Neutrophil (primary cell): ENCODE results near the gene EOGT.

Experiments
- H3K27ac ChIP-seq: fragments of 200-600 bp; sonication (generic); 2 replicates; pipeline ENCODE4 v1.5.1; 2016; ENCODE audit warnings: mild to moderate bottlenecking, moderate library complexity
- H3K27me3 ChIP-seq: fragments of 200-600 bp; sonication (generic); 2 replicates; pipeline ENCODE4 v1.6.0; 2016; ENCODE audit warnings: mild to moderate bottlenecking
- H3K36me3 ChIP-seq: fragments of 200-600 bp; sonication (generic); 2 replicates; pipeline ENCODE4 v1.5.1; 2017
- H3K4me1 ChIP-seq, 2 experiments: fragments of 200-600 bp in 1 of 2; sonication (generic) in 1 of 2; 1 replicate in 1 of 2; 2 replicates in 1 of 2; pipeline versions ENCODE4 v1.5.1 to v1.6.1; 2013 to 2016; ENCODE audit warnings: low read depth in 1 of 2, low read length in 1 of 2, mild to moderate bottlenecking in 1 of 2, moderate library complexity in 1 of 2; ENCODE audit not compliant: control insufficient read depth in 1 of 2, insufficient read depth in 1 of 2
- H3K4me3 ChIP-seq, 2 experiments: fragments of 200-600 bp in 1 of 2; sonication (generic) in 1 of 2; 1 replicate in 1 of 2; 2 replicates in 1 of 2; pipeline ENCODE4 v1.5.1; 2013 to 2016; ENCODE audit warnings: low read depth in 1 of 2, low read length in 1 of 2, mild to moderate bottlenecking in 1 of 2, moderate library complexity in 1 of 2
- H3K9me3 ChIP-seq: fragments of 200-600 bp; sonication (generic); 2 replicates; pipeline ENCODE4 v1.5.1; 2016
- TF ChIP-seq, protein P1 (sequence below): fragments of 200-600 bp; sonication (generic); IDR thresholded peaks from 2 replicates; pipeline ENCODE4 v1.5.1; 2016; ENCODE audit warnings: antibody characterized with exemption

EOGT gene

DNA sequence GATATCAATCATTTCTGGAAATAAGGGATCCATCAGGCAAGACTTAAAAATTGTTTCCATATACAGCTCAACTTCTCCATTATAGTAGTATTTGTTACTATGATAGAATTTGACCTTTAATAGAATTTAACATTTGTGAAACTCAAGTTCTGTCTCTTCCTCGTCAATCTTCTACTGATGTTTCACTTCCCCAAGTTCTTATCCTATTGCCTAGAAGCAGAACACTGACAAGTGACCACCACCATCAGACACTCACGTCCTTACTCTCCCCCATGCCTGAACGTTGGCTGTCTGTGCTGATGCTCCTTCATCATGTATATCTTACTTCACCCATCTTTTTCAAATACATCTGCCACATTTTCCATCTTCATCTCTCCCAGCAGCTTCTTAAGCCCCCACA lies 54.6 kb downstream of the EOGT start:
- no peaks in the 10 kb centered on the region for H3K9me3 ChIP-seq
- H3K27me3 ChIP-seq: peaks cover 51% of the 10 kb centered on the region
- no peak overlapping the region for H3K4me3 ChIP-seq
- no peak overlapping the region for H3K27ac ChIP-seq
- H3K4me1 ChIP-seq: no peaks in the 10 kb centered on the region
- TF ChIP-seq, protein P1, sequence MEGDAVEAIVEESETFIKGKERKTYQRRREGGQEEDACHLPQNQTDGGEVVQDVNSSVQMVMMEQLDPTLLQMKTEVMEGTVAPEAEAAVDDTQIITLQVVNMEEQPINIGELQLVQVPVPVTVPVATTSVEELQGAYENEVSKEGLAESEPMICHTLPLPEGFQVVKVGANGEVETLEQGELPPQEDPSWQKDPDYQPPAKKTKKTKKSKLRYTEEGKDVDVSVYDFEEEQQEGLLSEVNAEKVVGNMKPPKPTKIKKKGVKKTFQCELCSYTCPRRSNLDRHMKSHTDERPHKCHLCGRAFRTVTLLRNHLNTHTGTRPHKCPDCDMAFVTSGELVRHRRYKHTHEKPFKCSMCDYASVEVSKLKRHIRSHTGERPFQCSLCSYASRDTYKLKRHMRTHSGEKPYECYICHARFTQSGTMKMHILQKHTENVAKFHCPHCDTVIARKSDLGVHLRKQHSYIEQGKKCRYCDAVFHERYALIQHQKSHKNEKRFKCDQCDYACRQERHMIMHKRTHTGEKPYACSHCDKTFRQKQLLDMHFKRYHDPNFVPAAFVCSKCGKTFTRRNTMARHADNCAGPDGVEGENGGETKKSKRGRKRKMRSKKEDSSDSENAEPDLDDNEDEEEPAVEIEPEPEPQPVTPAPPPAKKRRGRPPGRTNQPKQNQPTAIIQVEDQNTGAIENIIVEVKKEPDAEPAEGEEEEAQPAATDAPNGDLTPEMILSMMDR: no peak
- no peaks in the 10 kb centered on the region for H3K36me3 ChIP-seq

- H3K36me3 ChIP-seq: no peaks in the 10 kb centered on the region
- no peak overlapping the region for H3K4me3 ChIP-seq
- no peaks in the 10 kb centered on the region for H3K9me3 ChIP-seq
- H3K4me1 ChIP-seq: no peaks in the 10 kb centered on the region
- TF ChIP-seq, protein P1: no peak
- no peak overlapping the region for H3K27ac ChIP-seq
- peaks cover 47% of the 10 kb centered on the region for H3K27me3 ChIP-seq
Measured at GRCh38 chr3:68957895-68958294, 55.6 kb downstream of the EOGT start.

- Histone ChIP-seq H3K9me3 (no peaks in the 10 kb centered on the region), H3K4me3 (no peak overlapping the region), H3K27me3 (peaks cover 30% of the 10 kb centered on the region), H3K36me3 (no peaks in the 10 kb centered on the region), H3K4me1 (no peaks in the 10 kb centered on the region), H3K27ac (no peak overlapping the region)
- TF ChIP-seq, protein P1: no peak
Measured at GRCh38 chr3:68953816-68954444, 59.6 kb downstream of the EOGT start.

GRCh38 chr3:68945225-68945624 lies 68.3 kb downstream of the EOGT start:
- Histone ChIP-seq H3K27ac (no peak overlapping the region), H3K27me3 (peaks cover 46% of the 10 kb centered on the region), H3K36me3 (no peaks in the 10 kb centered on the region), H3K9me3 (no peaks in the 10 kb centered on the region), H3K4me1 (no peaks in the 10 kb centered on the region), H3K4me3 (no peak overlapping the region)
- TF ChIP-seq, protein P1: no peak

GRCh38 chr3:68943753-68944500 lies 69.6 kb downstream of the EOGT start:
- H3K9me3 ChIP-seq: no peaks in the 10 kb centered on the region

More at GRCh38 chr3:68943753-68944500, 69.6 kb downstream of the EOGT start:
- H3K4me1 ChIP-seq: no peaks in the 10 kb centered on the region
- peaks cover 49% of the 10 kb centered on the region for H3K27me3 ChIP-seq
- TF ChIP-seq, protein P1: no peak
- no peak overlapping the region for H3K27ac ChIP-seq
- no peaks in the 10 kb centered on the region for H3K36me3 ChIP-seq
- H3K4me3 ChIP-seq: no peak overlapping the region
